Measurements from ENCODE around the gene PUM1. TPM values are rescaled to one million over a fixed set of nuclear protein-coding genes. Genes with fewer than 3 reads are reported as not detected.

The PUM1 gene
- total and polyA plus RNA-seq, 10 of the 15 experiments (the other 5 are each of a cell fraction or from before 2014, with no cell fraction given): 21.4 to 75.3 (median 42.4) TPM

GRCh38 chr1:30904191-30904961 lies 161.1 kb downstream of the PUM1 start (continued):
- no peak for TF ChIP-seq ZBTB33 (IDR thresholded peaks at IDR 0.05)
- TF ChIP-seq NRF1 (conservative IDR thresholded peaks at IDR 0.05; ENCODE audit: low read depth, low read length): no peak

- H3K36me3 ChIP-seq (ENCODE audit: control insufficient read depth in 2 of 2, insufficient read depth in 2 of 2, low read length in 1 of 2): no peaks in the 10 kb centered on the region
- no peak for FAIRE-seq
- no peaks in the 10 kb centered on the region for H3K79me2 ChIP-seq (ENCODE audit: control insufficient read depth, insufficient read depth, low read length)
- ChIA-PET CTCF (interaction anchor here (1.2 to 3.2 kb wide), 5 partner anchors 9 to 185 kb away, joined by 4 to 21 read pairs (median 6); no protein-coding TSS in a partner anchor), POLR2A (interaction anchor here (1.1 kb wide), 1 partner anchor 11 kb away, joined by 3 read pairs; no protein-coding TSS in a partner anchor), SMC1A (ENCODE audit: uncharacterized antibody, unreplicated experiment) (interaction anchor here (1.2 to 1.4 kb wide), 2 partner anchors 24 to 102 kb away, joined by 3 read pairs; no protein-coding TSS in a partner anchor), RAD21 (ENCODE audit: unreplicated experiment) (interaction anchor here (2.5 to 3.2 kb wide), 2 partner anchors 121 to 185 kb away, joined by 9 to 10 read pairs; no protein-coding TSS in a partner anchor)
- DNase-seq (ENCODE audit: low read depth, low spot score): no peak
- no peak overlapping the region for H2AFZ ChIP-seq (ENCODE audit: control insufficient read depth, low read depth, low read length)
- WGBS (ENCODE audit: insufficient coverage, insufficient replicate concordance, low lambda C conversion rate, missing lambda C conversion rate): 39% methylated on average over 8 of the region's 8 CpGs
- H3K4me3 ChIP-seq: no peak overlapping the region
- no peaks in the 10 kb centered on the region for H3K4me1 ChIP-seq (ENCODE audit: control insufficient read depth, insufficient read depth, low read length)
- no peak overlapping the region for H3K9ac ChIP-seq (ENCODE audit: control insufficient read depth, insufficient read depth, low read length)
- no TSS peak for BruUV-seq (replicated peaks)
- H3K4me2 ChIP-seq (ENCODE audit: control insufficient read depth, insufficient read depth): no peak overlapping the region
- H4K20me1 ChIP-seq (ENCODE audit: control insufficient read depth, insufficient read depth): no peaks in the 10 kb centered on the region
- no peaks in the 10 kb centered on the region for H3K9me3 ChIP-seq (replicated peaks; ENCODE audit: control insufficient read depth, insufficient read depth, low read length)
- in situ Hi-C loops (cut with MboI) (no loop called here), intact Hi-C loops (cut with micrococcal nuclease; ENCODE audit: unreplicated experiment) (no loop called here)
- peaks cover 10 to 13% of the 10 kb centered on the region in 2 experiments for H3K27me3 ChIP-seq (replicated peaks in 1 of 2; ENCODE audit: control insufficient read depth in 2 of 2, insufficient read depth in 2 of 2, low read length in 1 of 2)
- no peak overlapping the region for H3K27ac ChIP-seq (ENCODE audit: control insufficient read depth, insufficient read depth)
- no peak for ATAC-seq
- TF ChIP-seq ATF7 (IDR thresholded peaks at IDR 0.05; ENCODE audit: low read depth) (no peak), ZNF384 (IDR thresholded peaks at IDR 0.05; ENCODE audit: borderline replicate concordance, low read depth, low read length) (no peak), BCLAF1 (IDR thresholded peaks at IDR 0.05) (no peak), ETV6 (conservative IDR thresholded peaks at IDR 0.05 in 1 of 2, IDR thresholded peaks at IDR 0.05 in 1 of 2; ENCODE audit: borderline replicate concordance in 1 of 2, low read depth in 1 of 2) (no peak), FOXK2 (IDR thresholded peaks at IDR 0.05) (no peak), GABPA (IDR thresholded peaks at IDR 0.05; ENCODE audit: low read depth) (no peak), KLF5 (IDR thresholded peaks at IDR 0.05; ENCODE audit: partially characterized antibody) (no peak), FOS (IDR thresholded peaks at IDR 0.05; ENCODE audit: borderline replicate concordance, extremely low read depth, insufficient read length) (no peak), SMAD1 (IDR thresholded peaks at IDR 0.05; ENCODE audit: low read depth, partially characterized antibody) (no peak), STAT1 (conservative IDR thresholded peaks at IDR 0.05) (no peak), SUPT20H (IDR thresholded peaks at IDR 0.05; ENCODE audit: borderline replicate concordance, control insufficient read depth, low read depth, low read length) (no peak), HDGF (IDR thresholded peaks at IDR 0.05) (no peak), NR2C1 (IDR thresholded peaks at IDR 0.05) (no peak)
Observed at GRCh38 chr1:30903343-30904034, 162.0 kb downstream of the PUM1 start.

All from GM12878 (cell line).